ENCODE data around the gene LENG8.
"Not testable (repeated sequence)": the region's sequence is repeated elsewhere in the genome, so short reads cannot be mapped to it uniquely, and the experiment has no call there.

LENG8 gene

DNA sequence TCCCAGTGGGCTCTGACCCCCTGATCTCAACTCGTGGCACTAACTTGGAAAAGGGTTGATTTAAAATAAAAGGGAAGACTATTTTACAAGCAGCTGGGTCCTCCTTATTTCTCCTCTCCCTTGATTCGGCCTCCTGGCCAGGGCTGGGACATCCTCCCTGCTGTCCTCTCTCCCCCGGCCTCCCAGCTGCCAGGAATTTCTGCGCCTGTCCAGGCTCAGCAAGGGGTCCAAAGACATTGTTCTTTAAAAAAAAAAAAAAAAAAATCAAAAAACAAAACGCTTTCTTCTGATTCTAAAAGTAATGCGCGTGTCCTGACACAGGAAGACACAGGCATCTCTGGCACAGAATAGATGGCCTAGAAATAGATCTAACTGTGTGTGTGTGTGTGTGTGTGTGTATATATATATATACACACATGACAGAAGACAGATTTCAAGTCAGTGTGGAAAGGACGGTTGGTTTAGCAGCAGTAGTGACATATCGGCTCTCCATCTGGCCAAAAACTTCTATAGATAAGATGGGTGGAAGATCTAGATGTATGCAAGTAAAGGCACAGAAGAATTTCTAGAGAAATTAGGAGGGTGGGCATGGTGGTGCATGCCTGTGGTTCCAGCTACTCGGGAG is 12.3 kb upstream of the LENG8 start:
- peaks cover 11% of the 10 kb centered on the region for H3K36me3 Mint-ChIP-seq (ENCODE audit: low read depth)
- TF ChIP-seq, protein P1, sequence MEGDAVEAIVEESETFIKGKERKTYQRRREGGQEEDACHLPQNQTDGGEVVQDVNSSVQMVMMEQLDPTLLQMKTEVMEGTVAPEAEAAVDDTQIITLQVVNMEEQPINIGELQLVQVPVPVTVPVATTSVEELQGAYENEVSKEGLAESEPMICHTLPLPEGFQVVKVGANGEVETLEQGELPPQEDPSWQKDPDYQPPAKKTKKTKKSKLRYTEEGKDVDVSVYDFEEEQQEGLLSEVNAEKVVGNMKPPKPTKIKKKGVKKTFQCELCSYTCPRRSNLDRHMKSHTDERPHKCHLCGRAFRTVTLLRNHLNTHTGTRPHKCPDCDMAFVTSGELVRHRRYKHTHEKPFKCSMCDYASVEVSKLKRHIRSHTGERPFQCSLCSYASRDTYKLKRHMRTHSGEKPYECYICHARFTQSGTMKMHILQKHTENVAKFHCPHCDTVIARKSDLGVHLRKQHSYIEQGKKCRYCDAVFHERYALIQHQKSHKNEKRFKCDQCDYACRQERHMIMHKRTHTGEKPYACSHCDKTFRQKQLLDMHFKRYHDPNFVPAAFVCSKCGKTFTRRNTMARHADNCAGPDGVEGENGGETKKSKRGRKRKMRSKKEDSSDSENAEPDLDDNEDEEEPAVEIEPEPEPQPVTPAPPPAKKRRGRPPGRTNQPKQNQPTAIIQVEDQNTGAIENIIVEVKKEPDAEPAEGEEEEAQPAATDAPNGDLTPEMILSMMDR (IDR thresholded peaks at IDR 0.05) = no peak
- no peaks in the 10 kb centered on the region for H3K9me3 Mint-ChIP-seq
- H3K4me3 Mint-ChIP-seq = no peak overlapping the region
- H3K27ac Mint-ChIP-seq = no peak overlapping the region
- no peak for DNase-seq
- H3K4me1 Mint-ChIP-seq = peaks cover 46% of the 10 kb centered on the region
- peaks cover 3% of the 10 kb centered on the region for H3K27me3 Mint-ChIP-seq (ENCODE audit: low read depth, poor library complexity)

DNA sequence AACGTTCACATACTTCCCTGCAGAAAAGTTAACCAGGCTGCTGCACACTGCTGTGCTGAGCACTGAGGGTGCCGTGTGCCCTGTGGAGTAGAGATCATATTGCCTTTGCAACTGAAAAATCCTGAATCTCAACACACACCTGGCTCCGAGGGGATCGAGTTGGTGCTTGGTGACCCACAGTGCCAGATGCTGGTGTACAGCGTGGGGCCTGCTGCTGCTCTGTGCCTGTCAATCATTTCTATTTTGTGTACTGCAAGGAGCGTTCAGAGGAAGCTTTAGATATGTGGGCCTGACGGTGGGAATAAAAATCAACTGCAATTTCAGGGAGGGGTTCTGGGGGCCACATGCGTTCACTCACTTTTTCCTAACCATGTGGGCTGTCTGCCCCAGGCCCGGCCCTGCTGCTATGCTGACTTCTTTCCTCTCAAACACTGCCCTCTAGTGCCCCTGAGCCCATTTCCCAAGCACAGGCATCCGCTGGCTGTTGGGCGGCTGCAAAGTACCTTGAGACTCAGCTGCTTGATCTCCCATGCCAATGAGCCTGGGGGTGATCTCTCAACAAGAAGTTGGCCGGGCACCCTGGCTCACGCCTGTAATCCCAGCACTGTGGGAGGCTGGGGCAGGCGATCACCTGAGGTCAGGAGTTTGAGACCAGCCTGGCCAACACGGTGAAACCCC is 9.7 kb upstream of the LENG8 start:
- TF ChIP-seq, protein P1 (IDR thresholded peaks at IDR 0.05) = peak; percentile 46
- no peak overlapping the region for H3K4me3 Mint-ChIP-seq
- H3K36me3 Mint-ChIP-seq (ENCODE audit: low read depth) = peaks cover 25% of the 10 kb centered on the region
- no peak overlapping the region for H3K27ac Mint-ChIP-seq
- H3K4me1 Mint-ChIP-seq = peaks cover 38% of the 10 kb centered on the region
- no peaks in the 10 kb centered on the region for H3K9me3 Mint-ChIP-seq
- peak; percentile 63 for DNase-seq
- peaks cover 3% of the 10 kb centered on the region for H3K27me3 Mint-ChIP-seq (ENCODE audit: low read depth, poor library complexity)

GRCh38 chr19:54440641-54441040 is 8.4 kb upstream of the LENG8 start:
- peaks cover 31% of the 10 kb centered on the region for H3K4me1 Mint-ChIP-seq
- DNase-seq = no peak
- TF ChIP-seq, protein P1 (IDR thresholded peaks at IDR 0.05) = no peak
- H3K27me3 Mint-ChIP-seq (ENCODE audit: low read depth, poor library complexity) = peaks cover 3% of the 10 kb centered on the region
- peaks cover 28% of the 10 kb centered on the region for H3K36me3 Mint-ChIP-seq (ENCODE audit: low read depth)
- no peak overlapping the region for H3K4me3 Mint-ChIP-seq
- no peaks in the 10 kb centered on the region for H3K9me3 Mint-ChIP-seq
- peak overlapping the region; percentile 79 for H3K27ac Mint-ChIP-seq

- DNase-seq = no peak
- Mint-ChIP-seq H3K27me3 (ENCODE audit: low read depth, poor library complexity) (peaks cover 4% of the 10 kb centered on the region), H3K4me1 (peaks cover 21% of the 10 kb centered on the region), H3K36me3 (ENCODE audit: low read depth) (peaks cover 24% of the 10 kb centered on the region), H3K27ac (no peak overlapping the region), H3K4me3 (no peak overlapping the region), H3K9me3 (no peaks in the 10 kb centered on the region)
- TF ChIP-seq, protein P1 (IDR thresholded peaks at IDR 0.05) = no peak
These were observed 4.3 kb upstream of the LENG8 start for GRCh38 chr19:54444737-54445136.

GRCh38 chr19:54446349-54446748 is 2.6 kb upstream of the LENG8 start:
- not testable (repeated sequence) for H3K9me3 Mint-ChIP-seq; DNase-seq; H3K4me3 Mint-ChIP-seq; H3K27me3 Mint-ChIP-seq (ENCODE audit: low read depth, poor library complexity); H3K27ac Mint-ChIP-seq
- Mint-ChIP-seq H3K4me1 (peaks cover 36% of the 10 kb centered on the region), H3K36me3 (ENCODE audit: low read depth) (peaks cover 30% of the 10 kb centered on the region)

DNA sequence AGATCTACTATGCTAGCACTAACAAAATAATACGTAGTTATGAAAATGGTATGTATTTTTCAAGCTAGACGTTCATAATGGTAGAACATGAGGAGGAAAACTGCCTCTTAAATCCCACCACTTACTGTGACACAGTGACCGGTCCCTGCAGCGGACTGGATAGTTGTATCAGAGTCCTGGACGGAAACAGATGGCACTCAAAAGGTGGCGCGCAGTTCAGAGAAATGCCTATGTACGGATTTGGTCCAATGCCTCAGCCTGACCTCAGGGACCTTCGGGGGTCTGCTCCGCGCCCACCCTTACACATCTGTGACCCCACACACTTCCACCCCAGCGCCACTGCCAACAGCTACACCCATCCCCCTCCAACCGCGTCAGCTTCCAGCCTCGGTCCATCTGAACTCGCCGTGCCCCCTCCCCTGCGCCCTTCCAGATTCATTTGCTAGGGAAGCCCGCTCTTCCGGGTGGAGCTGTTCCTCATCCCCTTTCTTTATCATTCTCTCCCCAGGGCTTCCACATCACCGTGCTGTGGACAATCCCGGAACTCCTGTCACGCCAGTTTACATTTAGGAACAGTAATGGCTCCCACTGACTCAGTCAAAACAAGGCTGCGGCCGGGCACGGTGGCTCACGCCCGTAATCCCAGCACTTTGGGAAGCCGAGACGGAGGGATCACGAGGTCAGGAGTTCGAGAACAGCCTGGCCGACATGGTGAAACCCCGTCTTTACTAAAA is 792 bp upstream of the LENG8 start:
- H3K27me3 Mint-ChIP-seq (ENCODE audit: low read depth, poor library complexity) = peaks cover 6% of the 10 kb centered on the region
- peaks cover 31% of the 10 kb centered on the region for H3K36me3 Mint-ChIP-seq (ENCODE audit: low read depth)
- peak; percentile 63 for DNase-seq
- H3K27ac Mint-ChIP-seq = peak overlapping the region; percentile 100
- peak overlapping the region; percentile 100 for H3K4me3 Mint-ChIP-seq
- peaks cover 37% of the 10 kb centered on the region for H3K4me1 Mint-ChIP-seq
- TF ChIP-seq, protein P1 (IDR thresholded peaks at IDR 0.05) = no peak
- no peaks in the 10 kb centered on the region for H3K9me3 Mint-ChIP-seq

Data from nephron progenitor cell (in vitro differentiated cells).